Measurements from ENCODE around the gene EBF3.

The EBF3 gene

DNA sequence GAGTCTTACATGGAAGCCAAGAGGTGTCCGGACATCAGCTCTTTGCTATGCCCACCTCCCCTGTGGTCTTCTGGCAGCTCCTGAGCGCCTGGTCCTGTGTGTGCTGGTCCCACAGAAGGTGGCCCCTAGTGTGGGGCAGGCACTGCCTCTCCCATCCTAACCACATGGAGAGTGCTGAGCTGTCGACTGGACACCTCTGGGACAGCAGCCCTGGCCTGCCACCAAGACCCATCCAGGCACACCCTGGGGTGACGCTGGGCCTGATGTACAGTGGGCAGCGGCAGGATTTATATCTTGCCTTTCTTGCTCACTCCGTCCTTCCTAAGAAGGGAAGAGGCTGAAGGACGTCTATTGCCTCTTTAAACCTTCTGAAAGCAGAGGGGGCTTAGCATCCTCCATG lies 98.7 kb downstream of the EBF3 start:
- TF ChIP-seq RAD21 (IDR thresholded peaks at IDR 0.05; ENCODE audit: low read depth) (no peak), CREB1 (IDR thresholded peaks at IDR 0.05; ENCODE audit: low read depth) (no peak), TEAD4 (IDR thresholded peaks at IDR 0.05) (no peak), EGR1 (IDR thresholded peaks at IDR 0.05) (no peak), NFIC (IDR thresholded peaks at IDR 0.05) (no peak), TAF1 (IDR thresholded peaks at IDR 0.05; ENCODE audit: low read depth) (no peak), TCF12 (IDR thresholded peaks at IDR 0.05; ENCODE audit: low read depth) (no peak), YY1 (IDR thresholded peaks at IDR 0.05; ENCODE audit: low read depth) (no peak), EP300 (IDR thresholded peaks at IDR 0.05; ENCODE audit: borderline replicate concordance) (no peak), CEBPB (IDR thresholded peaks at IDR 0.05) (no peak), ZBTB7A (IDR thresholded peaks at IDR 0.05; ENCODE audit: low read depth) (no peak), FOXM1 (IDR thresholded peaks at IDR 0.05; ENCODE audit: borderline replicate concordance, low read depth) (no peak)
- TF ChIP-seq, protein P1, sequence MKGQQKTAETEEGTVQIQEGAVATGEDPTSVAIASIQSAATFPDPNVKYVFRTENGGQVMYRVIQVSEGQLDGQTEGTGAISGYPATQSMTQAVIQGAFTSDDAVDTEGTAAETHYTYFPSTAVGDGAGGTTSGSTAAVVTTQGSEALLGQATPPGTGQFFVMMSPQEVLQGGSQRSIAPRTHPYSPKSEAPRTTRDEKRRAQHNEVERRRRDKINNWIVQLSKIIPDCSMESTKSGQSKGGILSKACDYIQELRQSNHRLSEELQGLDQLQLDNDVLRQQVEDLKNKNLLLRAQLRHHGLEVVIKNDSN (IDR thresholded peaks at IDR 0.05), result no peak
- TF ChIP-seq, protein P2, sequence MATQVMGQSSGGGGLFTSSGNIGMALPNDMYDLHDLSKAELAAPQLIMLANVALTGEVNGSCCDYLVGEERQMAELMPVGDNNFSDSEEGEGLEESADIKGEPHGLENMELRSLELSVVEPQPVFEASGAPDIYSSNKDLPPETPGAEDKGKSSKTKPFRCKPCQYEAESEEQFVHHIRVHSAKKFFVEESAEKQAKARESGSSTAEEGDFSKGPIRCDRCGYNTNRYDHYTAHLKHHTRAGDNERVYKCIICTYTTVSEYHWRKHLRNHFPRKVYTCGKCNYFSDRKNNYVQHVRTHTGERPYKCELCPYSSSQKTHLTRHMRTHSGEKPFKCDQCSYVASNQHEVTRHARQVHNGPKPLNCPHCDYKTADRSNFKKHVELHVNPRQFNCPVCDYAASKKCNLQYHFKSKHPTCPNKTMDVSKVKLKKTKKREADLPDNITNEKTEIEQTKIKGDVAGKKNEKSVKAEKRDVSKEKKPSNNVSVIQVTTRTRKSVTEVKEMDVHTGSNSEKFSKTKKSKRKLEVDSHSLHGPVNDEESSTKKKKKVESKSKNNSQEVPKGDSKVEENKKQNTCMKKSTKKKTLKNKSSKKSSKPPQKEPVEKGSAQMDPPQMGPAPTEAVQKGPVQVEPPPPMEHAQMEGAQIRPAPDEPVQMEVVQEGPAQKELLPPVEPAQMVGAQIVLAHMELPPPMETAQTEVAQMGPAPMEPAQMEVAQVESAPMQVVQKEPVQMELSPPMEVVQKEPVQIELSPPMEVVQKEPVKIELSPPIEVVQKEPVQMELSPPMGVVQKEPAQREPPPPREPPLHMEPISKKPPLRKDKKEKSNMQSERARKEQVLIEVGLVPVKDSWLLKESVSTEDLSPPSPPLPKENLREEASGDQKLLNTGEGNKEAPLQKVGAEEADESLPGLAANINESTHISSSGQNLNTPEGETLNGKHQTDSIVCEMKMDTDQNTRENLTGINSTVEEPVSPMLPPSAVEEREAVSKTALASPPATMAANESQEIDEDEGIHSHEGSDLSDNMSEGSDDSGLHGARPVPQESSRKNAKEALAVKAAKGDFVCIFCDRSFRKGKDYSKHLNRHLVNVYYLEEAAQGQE (IDR thresholded peaks at IDR 0.05; ENCODE audit: low read depth), result no peak
- TF ChIP-seq, protein P3, sequence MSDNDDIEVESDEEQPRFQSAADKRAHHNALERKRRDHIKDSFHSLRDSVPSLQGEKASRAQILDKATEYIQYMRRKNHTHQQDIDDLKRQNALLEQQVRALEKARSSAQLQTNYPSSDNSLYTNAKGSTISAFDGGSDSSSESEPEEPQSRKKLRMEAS (IDR thresholded peaks at IDR 0.05), result no peak

DNA sequence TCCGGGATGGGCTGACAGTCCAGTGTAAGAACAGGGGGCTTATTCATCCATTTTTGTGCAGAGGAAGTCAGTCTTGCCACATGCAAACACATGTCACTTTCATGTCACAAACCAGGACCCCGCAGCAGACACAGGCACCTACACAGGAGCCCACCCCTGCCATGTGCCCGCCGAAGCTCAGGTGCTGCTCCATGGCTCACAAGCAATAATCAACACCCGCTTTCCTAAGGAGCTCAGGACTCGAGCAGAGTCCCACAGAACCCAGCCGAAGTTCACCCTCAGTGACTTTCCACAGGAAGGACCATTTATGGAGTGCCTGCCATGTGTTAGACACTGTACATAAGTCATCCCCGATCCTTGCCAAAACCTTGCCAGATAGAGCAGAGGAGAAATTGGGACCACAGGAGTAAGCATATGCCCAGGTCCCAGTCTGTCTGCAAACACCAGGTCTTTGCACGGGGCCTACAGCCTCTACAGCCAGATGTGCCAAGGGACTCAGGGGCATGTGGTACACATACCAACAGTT lies 99.4 kb downstream of the EBF3 start:
- no peak for TF ChIP-seq NFIC (IDR thresholded peaks at IDR 0.05)
- no peak for TF ChIP-seq TAF1 (IDR thresholded peaks at IDR 0.05; ENCODE audit: low read depth)
- TF ChIP-seq FOXM1 (IDR thresholded peaks at IDR 0.05; ENCODE audit: borderline replicate concordance, low read depth), result no peak
- TF ChIP-seq, protein P1 (IDR thresholded peaks at IDR 0.05), result no peak
- no peak for TF ChIP-seq YY1 (IDR thresholded peaks at IDR 0.05; ENCODE audit: low read depth)

DNA sequence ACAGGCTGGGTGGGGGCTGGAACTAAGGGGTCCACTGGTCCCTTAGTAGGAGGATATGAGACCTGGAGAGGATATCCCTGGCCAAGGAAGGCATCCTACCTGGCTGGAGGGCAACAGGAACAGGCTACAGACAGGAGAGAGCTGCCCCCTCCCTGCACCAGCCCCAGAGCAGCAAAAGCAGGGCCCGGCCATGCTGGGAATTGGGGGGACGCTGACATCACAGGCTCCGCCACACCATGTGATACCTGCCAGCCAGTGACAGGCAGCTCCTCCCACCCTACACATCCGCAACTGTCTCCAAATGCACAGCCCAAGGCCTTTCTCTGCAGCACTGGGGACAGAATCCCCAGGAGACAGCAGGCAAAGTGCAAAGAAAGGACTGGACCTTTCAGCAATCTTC lies 100.0 kb downstream of the EBF3 start:
- TF ChIP-seq CEBPB (IDR thresholded peaks at IDR 0.05) (no peak), EP300 (IDR thresholded peaks at IDR 0.05; ENCODE audit: borderline replicate concordance) (no peak), YY1 (IDR thresholded peaks at IDR 0.05; ENCODE audit: low read depth) (no peak), TAF1 (IDR thresholded peaks at IDR 0.05; ENCODE audit: low read depth) (no peak), FOXM1 (IDR thresholded peaks at IDR 0.05; ENCODE audit: borderline replicate concordance, low read depth) (no peak), RAD21 (IDR thresholded peaks at IDR 0.05; ENCODE audit: low read depth) (no peak), EGR1 (IDR thresholded peaks at IDR 0.05) (no peak)
- TF ChIP-seq, protein P2 (IDR thresholded peaks at IDR 0.05; ENCODE audit: low read depth), result no peak
- TF ChIP-seq, protein P1 (IDR thresholded peaks at IDR 0.05), result no peak

DNA sequence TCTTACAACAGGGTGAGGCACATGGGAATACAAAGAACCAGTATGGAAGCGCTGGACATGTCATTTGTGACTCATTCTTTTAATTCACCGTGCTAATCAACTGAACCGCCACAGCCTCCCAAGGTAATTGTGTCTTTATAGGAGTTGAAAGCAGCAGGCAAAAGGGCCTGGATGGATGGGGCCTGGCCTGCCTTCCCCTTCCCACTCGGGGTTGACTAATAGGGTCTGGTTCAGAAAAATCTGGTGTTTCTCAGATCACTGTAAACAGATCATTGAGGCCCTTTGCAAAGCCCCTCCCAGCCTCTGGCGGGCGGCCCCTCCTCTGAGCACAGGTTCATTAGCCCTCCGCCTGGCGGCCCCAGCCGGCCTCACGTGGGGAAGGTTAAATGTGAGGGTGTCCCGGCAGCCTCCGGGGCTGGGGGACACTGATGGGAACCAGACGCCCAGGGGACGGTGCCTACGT lies 100.8 kb downstream of the EBF3 start:
- TF ChIP-seq, protein P1 (IDR thresholded peaks at IDR 0.05), result no peak
- TF ChIP-seq TEAD4 (IDR thresholded peaks at IDR 0.05) (no peak), CEBPB (IDR thresholded peaks at IDR 0.05) (no peak), ZBTB7A (IDR thresholded peaks at IDR 0.05; ENCODE audit: low read depth) (no peak), EGR1 (IDR thresholded peaks at IDR 0.05) (no peak), YY1 (IDR thresholded peaks at IDR 0.05; ENCODE audit: low read depth) (no peak), RAD21 (IDR thresholded peaks at IDR 0.05; ENCODE audit: low read depth) (no peak), NFIC (IDR thresholded peaks at IDR 0.05) (no peak), TAF1 (IDR thresholded peaks at IDR 0.05; ENCODE audit: low read depth) (no peak), FOXM1 (IDR thresholded peaks at IDR 0.05; ENCODE audit: borderline replicate concordance, low read depth) (no peak), TCF12 (IDR thresholded peaks at IDR 0.05; ENCODE audit: low read depth) (no peak), CREB1 (IDR thresholded peaks at IDR 0.05; ENCODE audit: low read depth) (no peak), EP300 (IDR thresholded peaks at IDR 0.05; ENCODE audit: borderline replicate concordance) (no peak)
- TF ChIP-seq, protein P2 (IDR thresholded peaks at IDR 0.05; ENCODE audit: low read depth), result no peak
- TF ChIP-seq, protein P3 (IDR thresholded peaks at IDR 0.05), result no peak

All from Ishikawa (cell line).